ENCODE measurements around the gene INAVA.

DNA sequence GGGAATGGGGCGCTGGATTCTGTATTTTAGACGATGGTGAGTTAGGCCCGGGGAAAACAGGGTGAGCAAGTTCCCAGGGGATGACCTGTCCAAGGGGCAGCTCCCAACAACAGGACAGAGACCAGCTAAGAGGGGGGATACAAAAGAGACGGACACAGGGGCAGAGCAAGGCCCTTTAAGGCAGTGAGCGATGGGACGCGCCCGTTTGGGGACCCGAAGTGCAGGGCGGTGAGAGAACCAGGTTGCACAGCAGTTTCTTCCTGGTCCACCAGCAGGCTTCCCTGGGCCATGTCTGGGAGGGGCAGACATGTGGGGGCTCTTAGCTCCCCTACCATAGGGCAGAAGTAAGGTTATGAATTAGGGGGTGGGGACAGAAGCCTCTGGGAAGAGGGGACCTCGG lies 22.0 kb downstream of the INAVA start:
- TF ChIP-seq CTCF (conservative IDR thresholded peaks at IDR 0.05 in 1 of 2, IDR thresholded peaks at IDR 0.05 in 1 of 2; ENCODE audit: low read depth in 1 of 2, low read length in 2 of 2) (no peak), EZH2 (IDR thresholded peaks at IDR 0.05; ENCODE audit: low read length, missing control alignments) (no peak)
